Gastroesophageal sphincter (tissue), 3 donors: ENCODE data around the gene SPTBN2.

Experiments used
- POLR2AphosphoS5 ChIP-seq: sonication (generic); formaldehyde crosslinking; IDR thresholded peaks from one replicate; pipeline ENCODE4 v1.6.1; 2017; ENCODE audit warnings: antibody characterized with exemption
- TF ChIP-seq, protein P1 (sequence below), 4 experiments: fragments of 200-600 bp in 2 of 4; fragments of 450-650 bp in 2 of 4; sonication (generic) in 1 of 4; IDR thresholded peaks; one replicate each; pipeline ENCODE4 v1.5.1; 2017 to 2019; ENCODE audit warnings: antibody characterized with exemption in 4 of 4, mild to moderate bottlenecking in 2 of 4, moderate library complexity in 2 of 4

DNA sequence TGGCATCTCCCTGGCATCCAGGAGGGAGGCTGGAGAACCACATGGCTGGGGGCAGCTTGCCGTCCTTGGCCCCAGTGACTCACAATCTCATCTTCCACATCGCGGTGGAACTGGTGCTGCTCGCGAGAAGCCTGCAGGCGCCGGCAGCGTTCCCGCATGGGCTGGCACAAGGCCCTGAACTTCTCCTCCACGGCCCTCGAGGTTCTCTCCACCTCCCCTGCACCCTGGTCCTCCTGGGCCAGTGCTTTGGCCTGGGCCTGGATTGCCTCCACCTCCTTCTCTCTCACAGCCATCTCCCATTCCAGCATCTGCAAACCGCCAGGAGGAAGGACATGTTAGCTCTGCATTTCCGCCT, 35.0 kb downstream of the SPTBN2 start:
- TF ChIP-seq POLR2AphosphoS5, result no peak
- TF ChIP-seq, protein P1, sequence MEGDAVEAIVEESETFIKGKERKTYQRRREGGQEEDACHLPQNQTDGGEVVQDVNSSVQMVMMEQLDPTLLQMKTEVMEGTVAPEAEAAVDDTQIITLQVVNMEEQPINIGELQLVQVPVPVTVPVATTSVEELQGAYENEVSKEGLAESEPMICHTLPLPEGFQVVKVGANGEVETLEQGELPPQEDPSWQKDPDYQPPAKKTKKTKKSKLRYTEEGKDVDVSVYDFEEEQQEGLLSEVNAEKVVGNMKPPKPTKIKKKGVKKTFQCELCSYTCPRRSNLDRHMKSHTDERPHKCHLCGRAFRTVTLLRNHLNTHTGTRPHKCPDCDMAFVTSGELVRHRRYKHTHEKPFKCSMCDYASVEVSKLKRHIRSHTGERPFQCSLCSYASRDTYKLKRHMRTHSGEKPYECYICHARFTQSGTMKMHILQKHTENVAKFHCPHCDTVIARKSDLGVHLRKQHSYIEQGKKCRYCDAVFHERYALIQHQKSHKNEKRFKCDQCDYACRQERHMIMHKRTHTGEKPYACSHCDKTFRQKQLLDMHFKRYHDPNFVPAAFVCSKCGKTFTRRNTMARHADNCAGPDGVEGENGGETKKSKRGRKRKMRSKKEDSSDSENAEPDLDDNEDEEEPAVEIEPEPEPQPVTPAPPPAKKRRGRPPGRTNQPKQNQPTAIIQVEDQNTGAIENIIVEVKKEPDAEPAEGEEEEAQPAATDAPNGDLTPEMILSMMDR (IDR thresholded peaks at IDR 0.05), result no peak
